ENCODE results near the gene TMED9. TPM values are rescaled to one million over a fixed set of nuclear protein-coding genes. Genes with fewer than 3 reads are reported as not detected.
A peak's percentile ranks its signal among the peaks of the same experiment; 100 is the strongest.

Gene TMED9
- total RNA-seq, 1 experiment from 2014 or later, result 483 TPM

GRCh38 chr5:177600508-177601018 is 8.6 kb downstream of the TMED9 start:
- no peaks in the 10 kb centered on the region for H3K9me3 ChIP-seq
- peak; percentile 45 for DNase-seq
- H3K27me3 ChIP-seq, result no peaks in the 10 kb centered on the region

GRCh38 chr5:177601126-177601525 is 9.1 kb downstream of the TMED9 start:
- no peak for DNase-seq
- H3K9me3 ChIP-seq, result no peaks in the 10 kb centered on the region

More at GRCh38 chr5:177600508-177601018, 8.6 kb downstream of the TMED9 start:
- H3K36me3 ChIP-seq, result peaks cover 14% of the 10 kb centered on the region
- peak overlapping the region; percentile 80 for H3K4me3 ChIP-seq

GRCh38 chr5:177601577-177602457 is 9.8 kb downstream of the TMED9 start:
- no peaks in the 10 kb centered on the region for H3K27me3 ChIP-seq
- H3K36me3 ChIP-seq, result peaks cover 1% of the 10 kb centered on the region
- no peak for DNase-seq
- H3K4me3 ChIP-seq, result no peak overlapping the region
- H3K9me3 ChIP-seq, result no peaks in the 10 kb centered on the region

More at GRCh38 chr5:177601126-177601525, 9.1 kb downstream of the TMED9 start:
- no peaks in the 10 kb centered on the region for H3K27me3 ChIP-seq
- H3K4me3 ChIP-seq, result peak overlapping the region; percentile 80
- peaks cover 8% of the 10 kb centered on the region for H3K36me3 ChIP-seq

DNA sequence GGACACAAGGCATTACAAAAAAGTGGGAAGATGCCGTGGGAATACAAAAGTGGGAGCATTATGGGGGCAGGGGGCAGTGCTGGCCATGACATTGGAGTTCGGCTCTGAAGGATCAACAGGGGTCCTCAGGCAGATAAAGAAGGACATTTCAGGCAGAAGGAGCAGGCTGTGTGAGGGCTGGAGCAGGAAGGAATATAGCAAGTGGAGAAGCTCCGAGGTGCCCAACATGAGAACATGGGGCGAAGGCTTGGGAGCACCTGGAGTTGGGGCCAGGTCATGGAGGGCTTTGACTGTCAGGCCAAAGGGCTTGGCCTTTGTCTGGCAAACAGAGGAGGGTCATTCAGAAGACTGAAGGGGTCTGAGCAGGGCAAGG is 10.4 kb downstream of the TMED9 start:
- Histone ChIP-seq H3K36me3 (no peaks in the 10 kb centered on the region; the same call in 1 of the 2 replicates), H3K27me3 (no peaks in the 10 kb centered on the region), H3K4me3 (no peak overlapping the region), H3K9me3 (no peaks in the 10 kb centered on the region)
- no peak for DNase-seq

DNA sequence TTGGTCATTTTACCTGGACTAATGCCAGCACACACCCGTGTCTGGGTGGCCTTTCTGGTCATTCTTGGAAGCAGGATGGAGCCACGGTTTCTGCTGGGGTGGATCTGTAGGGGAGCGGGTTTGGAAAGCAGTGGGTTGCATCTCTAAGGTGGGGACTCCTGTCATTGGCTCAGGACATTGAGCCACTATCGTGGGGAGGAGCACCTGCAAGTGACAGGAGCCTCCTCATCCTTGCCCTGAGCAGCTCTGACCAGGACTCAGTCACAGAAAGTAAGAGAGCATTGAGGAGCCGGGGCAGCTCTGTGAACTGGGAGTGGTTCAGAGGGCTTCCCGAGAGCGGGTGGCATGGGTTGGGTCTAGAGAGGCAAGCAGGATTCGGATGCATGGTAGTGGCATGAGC is 11.6 kb downstream of the TMED9 start:
- peaks cover 8% of the 10 kb centered on the region; the same call in 1 of the 2 replicates for H3K36me3 ChIP-seq
- H3K4me3 ChIP-seq, result no peak overlapping the region
- no peak for DNase-seq
- H3K27me3 ChIP-seq, result no peaks in the 10 kb centered on the region
- H3K9me3 ChIP-seq, result no peaks in the 10 kb centered on the region

GRCh38 chr5:177604116-177604521 is 12.1 kb downstream of the TMED9 start:
- H3K36me3 ChIP-seq, result peaks cover 8% of the 10 kb centered on the region; the same call in 1 of the 2 replicates
- no peaks in the 10 kb centered on the region for H3K27me3 ChIP-seq
- H3K4me3 ChIP-seq, result no peak overlapping the region
- no peak for DNase-seq
- no peaks in the 10 kb centered on the region for H3K9me3 ChIP-seq

- DNase-seq, result no peak
- Histone ChIP-seq H3K36me3 (peaks cover 8% of the 10 kb centered on the region; the same call in 1 of the 2 replicates), H3K4me3 (no peak overlapping the region), H3K27me3 (no peaks in the 10 kb centered on the region), H3K9me3 (no peaks in the 10 kb centered on the region)
These were observed 12.7 kb downstream of the TMED9 start for GRCh38 chr5:177604656-177605055.

DNA sequence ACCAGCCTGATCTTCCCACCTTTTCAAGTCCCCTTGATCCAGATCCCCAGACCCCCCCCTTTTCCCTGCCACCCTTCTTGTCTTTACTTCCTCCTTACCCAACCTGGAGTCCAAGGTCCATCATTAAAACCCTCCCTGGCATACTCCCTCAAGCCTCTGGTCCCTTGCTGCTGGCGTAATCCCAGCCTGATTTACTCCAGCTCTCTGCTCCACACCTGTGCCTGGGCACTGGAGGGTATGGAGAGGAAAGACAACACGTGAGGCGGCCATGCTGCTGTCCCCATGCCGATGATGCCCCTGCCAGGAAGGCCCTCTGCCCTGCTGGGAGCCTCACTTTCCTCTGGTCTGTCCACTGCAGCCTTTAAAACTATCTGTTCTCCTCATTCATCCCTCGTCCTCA is 13.1 kb downstream of the TMED9 start:
- Histone ChIP-seq H3K36me3 (peaks cover 8% of the 10 kb centered on the region; the same call in 1 of the 2 replicates), H3K27me3 (no peaks in the 10 kb centered on the region), H3K9me3 (no peaks in the 10 kb centered on the region), H3K4me3 (no peak overlapping the region)
- no peak for DNase-seq

GRCh38 chr5:177605667-177606066 is 13.7 kb downstream of the TMED9 start:
- no peak for DNase-seq
- H3K9me3 ChIP-seq, result no peaks in the 10 kb centered on the region

DNA sequence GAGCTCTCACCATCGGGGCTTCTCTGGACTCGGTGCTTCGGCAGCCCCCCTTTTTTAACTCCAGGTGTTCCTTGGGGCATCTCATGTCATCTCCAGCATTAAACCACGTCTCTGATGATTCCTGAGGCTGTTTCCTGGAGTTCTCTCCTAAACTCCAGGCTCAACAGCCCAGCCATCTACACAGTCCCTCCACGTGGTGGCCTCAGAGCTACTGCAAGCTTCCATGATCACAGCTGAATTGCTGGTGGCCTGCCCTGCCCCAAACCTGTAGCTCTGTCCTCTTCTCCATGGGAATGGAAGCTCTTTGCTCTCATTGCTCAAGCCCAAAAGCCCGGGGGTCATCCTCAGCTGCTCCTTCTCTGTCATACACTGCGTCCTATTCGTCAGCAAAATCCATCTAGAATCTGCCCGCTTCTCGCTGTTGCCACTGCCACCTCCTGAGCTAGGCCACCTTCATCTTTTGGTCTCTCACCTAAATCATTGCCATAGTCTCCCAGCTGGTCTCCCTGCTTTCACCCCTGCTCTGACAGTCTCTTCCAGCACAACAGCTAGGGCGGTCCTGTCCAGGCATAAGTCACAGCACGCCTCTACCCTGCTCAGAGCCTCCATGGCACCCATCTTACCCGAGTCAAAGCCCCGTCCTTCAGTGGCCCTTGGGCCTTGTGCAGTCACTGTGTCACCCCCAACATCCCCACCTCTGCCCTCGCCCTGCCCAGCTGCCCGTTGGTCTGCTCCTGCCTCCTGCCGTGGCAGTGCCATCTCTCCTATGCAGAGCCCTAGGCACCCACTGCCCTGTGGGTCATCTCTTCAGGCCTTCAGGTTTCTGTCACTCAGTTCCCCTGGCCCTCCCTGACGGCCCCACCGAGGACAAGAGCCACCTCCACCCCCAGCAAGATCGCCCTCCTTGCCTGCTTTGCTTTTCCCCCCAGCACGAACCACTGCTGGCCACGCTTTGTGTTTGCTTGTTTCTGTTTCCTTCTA is 14.4 kb downstream of the TMED9 start:
- no peak overlapping the region for H3K4me3 ChIP-seq
- no peak for DNase-seq
- H3K27me3 ChIP-seq, result no peaks in the 10 kb centered on the region
- no peaks in the 10 kb centered on the region for H3K9me3 ChIP-seq
- H3K36me3 ChIP-seq, result peaks cover 8% of the 10 kb centered on the region; the same call in 1 of the 2 replicates

More at GRCh38 chr5:177605667-177606066, 13.7 kb downstream of the TMED9 start:
- no peak overlapping the region for H3K4me3 ChIP-seq
- peaks cover 8% of the 10 kb centered on the region; the same call in 1 of the 2 replicates for H3K36me3 ChIP-seq
- no peaks in the 10 kb centered on the region for H3K27me3 ChIP-seq

DNA sequence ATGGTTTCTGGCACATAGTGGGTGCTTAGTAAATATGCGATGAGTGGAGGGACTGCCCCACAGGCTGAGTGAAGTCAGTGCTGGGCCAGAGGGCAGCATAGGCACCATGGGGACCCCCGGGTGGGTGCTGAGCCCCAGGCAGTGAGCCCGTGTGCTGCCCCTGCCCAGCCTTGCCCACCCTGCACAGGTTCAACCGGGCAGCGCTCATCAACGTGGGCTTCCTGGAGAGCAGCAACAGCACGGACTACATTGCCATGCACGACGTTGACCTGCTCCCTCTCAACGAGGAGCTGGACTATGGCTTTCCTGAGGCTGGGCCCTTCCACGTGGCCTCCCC is 15.1 kb downstream of the TMED9 start:
- Histone ChIP-seq H3K9me3 (no peaks in the 10 kb centered on the region), H3K4me3 (no peak overlapping the region), H3K27me3 (no peaks in the 10 kb centered on the region), H3K36me3 (peaks cover 8% of the 10 kb centered on the region; the same call in 1 of the 2 replicates)
- no peak for DNase-seq

DNA sequence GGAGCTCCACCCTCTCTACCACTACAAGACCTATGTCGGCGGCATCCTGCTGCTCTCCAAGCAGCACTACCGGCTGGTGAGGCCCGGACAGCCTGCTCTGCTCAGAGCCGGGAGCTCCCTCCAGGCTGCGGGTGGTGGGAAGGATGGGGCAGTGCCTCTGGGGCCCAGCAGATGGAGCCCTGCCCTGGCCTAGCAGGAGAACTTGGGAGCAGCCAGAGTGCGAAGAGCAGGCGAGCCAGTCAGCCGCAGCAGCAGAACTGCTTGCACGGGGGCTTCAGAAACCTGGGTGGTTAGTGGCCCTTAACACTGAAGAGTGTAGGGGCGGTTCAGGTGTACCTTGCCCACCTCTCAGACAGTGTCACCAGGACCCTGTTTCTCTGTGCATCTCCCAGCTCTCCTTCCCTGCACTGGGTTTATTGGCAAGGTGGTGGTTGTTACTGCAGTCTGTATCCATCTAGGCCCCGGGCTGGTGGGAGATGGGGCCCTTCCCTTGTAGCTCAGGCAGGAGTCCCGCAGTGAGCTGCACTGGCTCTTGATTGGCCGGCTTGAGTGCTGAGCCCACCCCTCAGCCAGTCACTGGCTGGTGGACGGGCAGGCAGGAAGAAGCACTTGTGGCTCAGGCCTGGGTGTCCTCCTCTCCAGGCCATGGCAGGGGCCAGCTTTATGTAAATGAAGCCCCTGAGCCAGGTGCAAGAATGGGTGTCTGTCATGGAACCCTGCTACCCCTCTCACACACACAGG is 15.6 kb downstream of the TMED9 start:
- DNase-seq, result peak; percentile 83
- no peaks in the 10 kb centered on the region for H3K27me3 ChIP-seq
- H3K36me3 ChIP-seq, result peaks cover 8% of the 10 kb centered on the region; the same call in 1 of the 2 replicates
- no peak overlapping the region for H3K4me3 ChIP-seq
- H3K9me3 ChIP-seq, result no peaks in the 10 kb centered on the region

GRCh38 chr5:177608243-177609075 is 16.5 kb downstream of the TMED9 start:
- no peak for DNase-seq
- no peaks in the 10 kb centered on the region for H3K27me3 ChIP-seq
- H3K36me3 ChIP-seq, result peaks cover 8% of the 10 kb centered on the region; the same call in 1 of the 2 replicates
- H3K9me3 ChIP-seq, result no peaks in the 10 kb centered on the region
- no peak overlapping the region for H3K4me3 ChIP-seq

GRCh38 chr5:177609076-177610059 is 17.4 kb downstream of the TMED9 start:
- Histone ChIP-seq H3K9me3 (no peaks in the 10 kb centered on the region), H3K27me3 (no peaks in the 10 kb centered on the region), H3K36me3 (peaks cover 8% of the 10 kb centered on the region; the same call in 1 of the 2 replicates), H3K4me3 (no peak overlapping the region)
- no peak for DNase-seq
